HG03342 (cell line): ENCODE measurements around the gene PMAIP1.
A peak's percentile ranks its signal among the peaks of the same experiment; 100 is the strongest.
"Not testable (repeated sequence)": the region's sequence is repeated elsewhere in the genome, so short reads cannot be mapped to it uniquely, and the experiment has no call there.

ENCODE experiments used
- ATAC-seq: cut with Tn5 transposase; IDR thresholded peaks from one replicate; pipeline ENCODE4 v1.9.1; 2021; ENCODE audit warnings: mild to moderate bottlenecking, moderate library complexity; ENCODE audit not compliant: unreplicated experiment

PMAIP1 gene

GRCh38 chr18:59899298-59900221 lies at the start of gene PMAIP1:
Gene PMAIP1 (plus strand): TSS chr18:59899996. CDS start chr18:59900178, 182 bp downstream.
- ATAC-seq: peak; percentile 56

GRCh38 chr18:59851784-59852399 lies 47.9 kb upstream of the PMAIP1 start:
- ATAC-seq: no peak

- no peak for ATAC-seq
Observed at GRCh38 chr18:59852548-59852947, 47.2 kb upstream of the PMAIP1 start.

- ATAC-seq: no peak
Observed at GRCh38 chr18:59853380-59853779, 46.4 kb upstream of the PMAIP1 start.

GRCh38 chr18:59853988-59854387 lies 45.8 kb upstream of the PMAIP1 start:
- ATAC-seq: not testable (repeated sequence)

DNA sequence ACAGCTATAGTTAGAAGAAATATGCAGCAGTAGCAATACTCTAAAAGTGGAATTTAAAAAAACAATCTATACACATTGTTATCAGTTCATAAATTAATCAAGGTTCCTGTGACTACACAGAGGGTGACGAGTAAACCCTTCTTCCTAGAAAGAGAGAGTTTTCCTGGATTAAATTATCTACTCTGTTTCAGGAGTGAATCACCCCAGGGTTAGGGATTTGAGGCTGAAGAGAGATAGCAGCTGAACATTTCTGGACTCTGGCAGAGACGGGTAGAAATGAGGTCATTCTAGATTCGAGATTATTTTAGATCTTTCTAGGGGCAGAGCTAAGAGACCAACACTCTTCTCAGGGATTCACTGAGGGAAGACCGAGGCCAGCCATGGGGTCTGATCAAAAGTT lies 38.8 kb upstream of the PMAIP1 start:
- no peak for ATAC-seq

DNA sequence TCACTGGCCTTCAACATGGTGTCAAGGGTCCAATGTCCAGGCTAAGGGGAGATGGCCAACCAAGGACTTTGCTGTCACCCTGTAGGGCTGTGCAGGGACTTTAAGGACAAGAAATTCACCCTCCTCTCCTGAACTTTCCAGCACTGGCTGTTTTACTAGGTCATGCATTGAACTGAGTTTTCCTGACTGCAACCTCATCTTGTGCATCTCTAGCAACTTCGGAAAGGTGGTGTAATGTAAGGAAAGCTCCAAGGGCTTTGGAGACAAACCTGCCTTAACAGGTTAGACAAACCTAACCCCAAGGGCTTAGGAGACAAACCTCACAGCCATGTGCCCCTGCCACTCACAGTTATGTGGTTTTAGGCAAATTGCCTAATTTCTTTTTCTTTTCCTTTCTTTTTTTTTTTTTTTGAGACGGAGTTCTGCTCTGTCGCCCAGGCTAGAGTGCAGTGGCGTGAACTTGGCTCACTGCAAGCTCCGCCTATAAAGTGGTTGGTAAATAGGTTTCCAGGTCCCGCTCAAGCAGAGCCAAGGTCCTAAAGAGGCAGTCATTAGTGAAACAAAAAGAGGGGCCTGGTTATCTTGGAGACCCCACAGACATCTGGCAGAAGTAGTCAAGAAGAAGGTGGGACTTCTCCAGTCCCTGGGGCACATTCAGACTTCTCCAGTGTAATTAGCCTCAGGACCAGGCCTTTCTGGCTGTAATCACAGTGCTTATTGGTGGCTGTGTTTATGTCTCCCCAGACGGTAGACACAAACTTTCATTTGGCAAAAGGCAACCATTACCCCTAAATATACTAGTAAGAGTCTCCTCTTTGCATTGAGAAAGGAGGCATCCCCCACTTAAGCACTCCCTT lies 37.6 kb upstream of the PMAIP1 start:
- ATAC-seq: peak; percentile 90

GRCh38 chr18:59865241-59865986 lies 34.4 kb upstream of the PMAIP1 start:
- no peak for ATAC-seq

GRCh38 chr18:59866551-59867269 lies 33.1 kb upstream of the PMAIP1 start:
- ATAC-seq: no peak

DNA sequence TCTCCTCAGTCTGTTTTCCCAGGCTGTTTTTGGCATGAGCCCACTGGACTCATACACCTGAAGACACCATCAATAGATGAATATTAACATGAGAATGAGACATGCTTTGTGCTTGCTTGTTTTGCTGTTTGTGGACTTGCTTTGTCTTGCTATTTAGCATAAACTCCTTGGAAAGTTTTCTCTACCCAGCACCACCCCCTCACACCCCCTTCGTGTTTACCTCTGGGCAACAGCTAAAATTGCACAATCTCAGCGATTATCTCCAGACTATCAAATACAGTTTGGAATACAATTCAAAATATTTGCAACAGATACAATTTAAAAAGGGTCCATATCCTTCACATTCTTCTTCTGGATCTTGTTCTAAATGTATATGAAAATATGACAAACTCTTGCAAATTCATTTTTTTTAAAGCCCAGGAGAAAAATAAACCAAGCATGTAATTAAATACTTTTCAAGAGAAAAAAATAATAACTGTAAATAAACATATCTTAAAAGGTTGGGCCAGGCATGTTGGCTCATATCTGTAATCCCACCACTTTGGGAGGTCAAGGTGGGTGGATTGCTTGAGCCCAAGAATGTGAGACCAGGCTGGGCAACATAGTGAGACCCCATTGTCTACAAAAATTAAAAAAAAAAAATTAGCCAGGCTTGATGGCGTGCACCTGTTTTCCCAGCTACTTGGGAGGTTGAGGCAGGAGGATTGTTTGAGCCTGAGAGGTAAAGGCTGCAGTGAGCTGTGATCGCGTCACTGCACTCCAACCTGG lies 32.3 kb upstream of the PMAIP1 start:
- no peak for ATAC-seq

GRCh38 chr18:59870623-59871130 lies 29.1 kb upstream of the PMAIP1 start:
- no peak for ATAC-seq

GRCh38 chr18:59871711-59872362 lies 28.0 kb upstream of the PMAIP1 start:
- no peak for ATAC-seq

DNA sequence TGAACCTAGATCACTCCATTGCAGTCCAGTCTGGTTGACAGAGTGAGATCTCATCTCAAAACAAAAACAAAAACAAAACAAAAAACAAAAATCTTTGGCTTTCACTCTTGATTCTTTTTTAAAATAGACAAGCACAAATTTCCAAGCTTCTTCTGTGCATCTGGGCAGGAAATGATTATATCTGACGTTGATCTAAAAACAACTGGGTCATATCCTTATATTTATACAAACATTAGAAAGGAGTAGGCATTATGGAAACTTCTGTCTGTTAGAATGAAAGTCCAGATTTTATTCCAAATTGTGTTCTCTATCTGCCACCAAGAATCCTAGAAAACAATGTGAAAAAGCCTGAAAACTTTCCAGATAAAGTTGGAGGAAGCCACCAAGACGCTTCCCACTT lies 26.2 kb upstream of the PMAIP1 start:
- no peak for ATAC-seq

GRCh38 chr18:59874166-59874565 lies 25.6 kb upstream of the PMAIP1 start:
- no peak for ATAC-seq

DNA sequence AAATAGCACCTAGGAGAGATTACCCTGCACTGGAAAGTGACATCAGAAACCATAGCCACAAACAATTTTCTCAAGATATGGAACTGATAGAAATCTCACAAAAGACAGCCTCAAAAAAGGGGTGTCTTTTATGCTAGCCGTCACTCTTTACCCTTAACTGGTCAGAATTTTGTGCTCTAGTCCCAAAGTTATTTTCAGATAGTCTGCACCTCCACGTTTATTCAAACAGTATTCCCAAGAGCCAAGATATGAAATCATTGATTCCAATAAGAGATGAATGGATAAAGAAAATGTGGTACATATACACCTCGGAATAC lies 23.5 kb upstream of the PMAIP1 start:
- peak; percentile 69 for ATAC-seq

DNA sequence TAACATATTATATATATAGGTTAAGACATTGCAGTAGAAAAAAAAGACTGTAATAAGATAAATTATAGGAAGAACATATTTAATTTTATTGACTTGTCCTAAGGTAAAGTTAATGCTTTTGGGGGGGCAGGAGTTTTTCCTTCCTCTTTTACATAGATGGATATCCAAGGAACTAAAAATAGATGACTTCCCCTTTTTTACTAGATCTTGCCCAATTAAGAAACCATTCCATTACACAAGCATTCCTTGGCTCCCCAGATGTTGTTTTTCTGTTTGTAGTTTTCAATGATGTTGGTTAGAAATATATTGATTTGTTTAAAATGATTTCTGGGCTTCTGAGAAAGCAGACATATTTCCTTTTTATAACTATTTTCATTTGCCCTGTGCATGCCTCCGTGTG lies 22.4 kb upstream of the PMAIP1 start:
- ATAC-seq: no peak

DNA sequence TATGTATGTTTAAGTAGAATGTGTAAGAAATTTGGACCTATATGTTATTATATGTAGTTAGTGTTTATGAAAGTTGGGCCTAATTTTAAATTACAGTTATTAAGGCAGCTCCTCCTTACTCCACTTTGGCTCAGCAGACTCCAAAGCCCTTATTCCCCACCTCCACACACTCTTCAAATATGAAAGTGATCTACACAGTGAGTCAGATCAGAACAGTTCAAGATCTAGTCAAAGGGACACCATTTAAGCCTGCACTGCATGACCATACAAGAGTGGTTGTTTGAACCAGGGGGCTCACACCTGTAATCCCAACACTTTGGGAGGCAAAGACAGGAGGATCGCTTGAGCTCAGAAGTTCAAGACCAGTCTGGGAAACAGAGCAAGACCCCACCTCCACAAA lies 21.2 kb upstream of the PMAIP1 start:
- peak; percentile 53 for ATAC-seq
